Fibroblast of lung (primary cell): ENCODE data around the gene KIAA1217.

Experiments used
- EZH2 ChIP-seq: IDR thresholded peaks from 2 replicates; pipeline ENCODE4 v1.5.1; 2012; ENCODE audit warnings: low read length, control low read depth, mild to moderate bottlenecking; ENCODE audit errors: missing control alignments
- TF ChIP-seq, protein P1 (sequence below), 2 donors: IDR thresholded peaks in 1 of 2; conservative IDR thresholded peaks in 1 of 2; 1 replicate in 1 of 2; 2 replicates in 1 of 2; pipeline ENCODE4 v1.5.1; 2011 to 2012; ENCODE audit warnings: low read length in 2 of 2, control low read depth in 1 of 2, inconsistent platforms in 1 of 2, low read depth in 1 of 2, mild to moderate bottlenecking in 1 of 2

DNA sequence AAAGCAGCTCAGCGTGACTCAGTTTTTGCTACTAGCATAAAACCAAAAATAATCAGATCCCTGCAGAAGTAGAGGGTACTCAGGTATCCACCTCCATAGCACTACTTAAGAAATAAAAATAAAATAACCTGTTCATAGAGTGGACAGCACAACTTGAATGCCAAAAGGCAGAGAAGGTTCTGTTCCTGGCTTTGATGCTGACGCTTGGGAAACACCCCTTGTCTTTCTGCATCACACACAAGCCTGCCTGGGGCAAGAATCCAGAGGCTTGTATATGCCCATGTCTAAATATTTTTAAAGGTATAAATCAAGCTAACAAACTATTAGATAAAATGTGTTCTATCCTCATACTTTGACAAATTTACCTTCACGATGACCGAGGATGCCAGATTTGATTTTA is 207.3 kb downstream of the KIAA1217 start:
- TF ChIP-seq, protein P1, sequence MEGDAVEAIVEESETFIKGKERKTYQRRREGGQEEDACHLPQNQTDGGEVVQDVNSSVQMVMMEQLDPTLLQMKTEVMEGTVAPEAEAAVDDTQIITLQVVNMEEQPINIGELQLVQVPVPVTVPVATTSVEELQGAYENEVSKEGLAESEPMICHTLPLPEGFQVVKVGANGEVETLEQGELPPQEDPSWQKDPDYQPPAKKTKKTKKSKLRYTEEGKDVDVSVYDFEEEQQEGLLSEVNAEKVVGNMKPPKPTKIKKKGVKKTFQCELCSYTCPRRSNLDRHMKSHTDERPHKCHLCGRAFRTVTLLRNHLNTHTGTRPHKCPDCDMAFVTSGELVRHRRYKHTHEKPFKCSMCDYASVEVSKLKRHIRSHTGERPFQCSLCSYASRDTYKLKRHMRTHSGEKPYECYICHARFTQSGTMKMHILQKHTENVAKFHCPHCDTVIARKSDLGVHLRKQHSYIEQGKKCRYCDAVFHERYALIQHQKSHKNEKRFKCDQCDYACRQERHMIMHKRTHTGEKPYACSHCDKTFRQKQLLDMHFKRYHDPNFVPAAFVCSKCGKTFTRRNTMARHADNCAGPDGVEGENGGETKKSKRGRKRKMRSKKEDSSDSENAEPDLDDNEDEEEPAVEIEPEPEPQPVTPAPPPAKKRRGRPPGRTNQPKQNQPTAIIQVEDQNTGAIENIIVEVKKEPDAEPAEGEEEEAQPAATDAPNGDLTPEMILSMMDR (conservative IDR thresholded peaks at IDR 0.05 in 1 of 2, IDR thresholded peaks at IDR 0.05 in 1 of 2; ENCODE audit: low read depth in 1 of 2, low read length in 2 of 2), result no peak
- no peak for TF ChIP-seq EZH2
